Astrocyte of the cerebellum (primary cell): ENCODE data around the gene SLC66A1.

Source experiments
- DNase-seq: peaks from one replicate; pipeline ENCODE4 v3.0.0-alpha.2; 2011; ENCODE audit warnings: low read depth
- H3K4me3 ChIP-seq: 2 replicates; pipeline ENCODE4 v1.5.1; 2011; ENCODE audit warnings: mild to moderate bottlenecking, low read depth, low read length, moderate library complexity
- CTCF ChIP-seq: IDR thresholded peaks from 2 replicates; pipeline ENCODE4 v1.5.1; 2012; ENCODE audit warnings: low read length, low read depth, moderate library complexity, mild to moderate bottlenecking; ENCODE audit errors: missing control alignments
- in situ Hi-C: cut with HindIII; loops from 2 replicates; pipeline ENCODE4 v1.10.0; 2017; ENCODE audit warnings: low sequenced_read_pairs

The SLC66A1 gene

DNA sequence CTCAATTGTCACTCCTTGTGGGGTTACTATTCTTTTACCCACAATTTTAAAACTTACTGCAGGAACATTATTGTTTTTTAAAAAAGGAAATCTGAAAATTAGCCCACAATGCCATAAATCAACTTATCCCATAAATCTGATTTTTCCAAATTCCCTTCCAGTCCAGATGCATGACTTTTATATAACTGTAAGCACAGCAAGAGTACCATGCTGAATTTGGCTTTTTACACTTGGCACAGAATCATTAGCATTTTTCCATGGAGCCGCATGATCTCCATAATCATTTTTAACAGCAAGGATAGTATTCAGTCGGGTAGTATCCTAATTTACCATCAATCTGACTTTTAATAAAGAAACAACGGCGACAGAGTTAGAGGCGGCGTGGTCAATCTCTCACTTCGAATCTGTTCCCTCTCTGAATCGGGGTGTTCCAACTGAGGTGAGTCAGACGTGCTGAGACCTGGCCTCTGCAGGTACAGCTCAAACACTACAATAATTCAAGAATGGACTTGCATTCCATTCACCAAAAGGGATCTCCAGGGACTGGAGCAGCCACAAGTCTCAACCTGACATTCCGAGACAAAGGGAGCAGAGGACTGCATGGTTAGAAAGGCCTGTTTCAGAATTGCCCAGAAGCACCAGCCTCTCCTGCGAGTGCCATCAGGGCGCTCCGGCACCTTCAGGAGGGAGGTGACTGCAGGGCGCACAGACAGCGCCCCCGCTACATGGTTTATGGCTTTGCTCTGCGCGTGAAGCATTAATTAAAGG, 48.9 kb downstream of the SLC66A1 start:
- no peak for DNase-seq
- no peak overlapping the region for H3K4me3 ChIP-seq
- no peak for TF ChIP-seq CTCF
- in situ Hi-C loops = no loop called here

GRCh38 chr1:19361611-19362147, 49.6 kb downstream of the SLC66A1 start:
- in situ Hi-C loops = no loop called here
- DNase-seq = no peak
- no peak for TF ChIP-seq CTCF
- H3K4me3 ChIP-seq = no peak overlapping the region

GRCh38 chr1:19363536-19364152, 51.5 kb downstream of the SLC66A1 start:
- no peak overlapping the region for H3K4me3 ChIP-seq
- DNase-seq = no peak
- in situ Hi-C loops = no loop called here
- TF ChIP-seq CTCF = no peak

- H3K4me3 ChIP-seq = no peak overlapping the region
- no peak for DNase-seq
- in situ Hi-C loops = no loop called here
- no peak for TF ChIP-seq CTCF
These were observed 53.6 kb downstream of the SLC66A1 start for GRCh38 chr1:19365721-19366120.

DNA sequence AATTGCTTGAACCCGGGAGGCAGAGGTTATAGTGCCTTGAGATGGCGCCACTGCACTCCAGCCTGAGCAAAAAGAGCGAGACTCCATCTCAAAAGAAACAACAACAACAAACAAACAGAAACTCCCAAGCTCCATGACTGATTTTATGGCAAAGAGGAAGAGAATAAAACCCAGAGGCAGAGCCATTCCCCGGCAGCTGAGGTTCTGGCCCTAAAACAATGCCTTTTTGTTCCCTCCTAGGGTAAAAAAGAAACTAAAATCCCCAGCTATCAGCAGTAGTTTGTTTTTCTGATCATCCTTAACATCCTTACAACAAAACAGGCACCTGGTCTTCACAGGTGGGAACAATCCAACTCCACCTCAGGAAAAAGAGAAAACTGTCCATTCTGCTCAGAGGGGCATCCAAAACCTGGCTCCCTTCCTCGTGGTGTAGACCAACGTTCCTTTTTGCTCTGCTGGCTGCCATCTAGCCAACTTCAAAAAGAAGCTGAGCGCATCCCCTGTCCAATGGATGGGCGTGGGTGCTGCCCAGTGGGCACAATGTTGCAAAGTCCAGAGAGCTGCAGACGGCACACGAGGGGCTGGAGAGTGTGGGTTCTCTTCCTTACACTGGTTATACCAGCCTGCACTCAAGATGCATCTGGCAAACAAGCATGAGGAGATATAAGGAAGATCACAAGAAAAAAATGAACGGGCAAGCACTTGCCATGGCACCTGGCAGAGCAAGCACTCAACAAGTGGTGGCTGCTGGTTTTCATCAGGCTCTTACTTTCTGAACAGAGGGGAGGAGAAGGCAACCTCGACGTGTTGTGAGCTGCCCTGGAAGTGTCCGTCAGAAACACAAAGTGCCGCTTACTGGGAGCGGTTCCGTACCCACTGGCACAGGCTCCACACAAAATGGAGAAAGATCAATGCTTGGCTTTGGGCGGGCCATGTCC, 54.7 kb downstream of the SLC66A1 start:
- in situ Hi-C loops = no loop called here
- DNase-seq = no peak
- no peak overlapping the region for H3K4me3 ChIP-seq
- TF ChIP-seq CTCF = no peak

- in situ Hi-C loops = no loop called here
- H3K4me3 ChIP-seq = no peak overlapping the region
- no peak for TF ChIP-seq CTCF
These were observed 55.5 kb downstream of the SLC66A1 start for GRCh38 chr1:19367584-19368041.

More at GRCh38 chr1:19367584-19368041, 55.5 kb downstream of the SLC66A1 start:
- peak; percentile 34 for DNase-seq
